Mucosa of rectum (tissue), 2 donors: ENCODE results near the gene CR1L.

Source experiments
- H3K27ac ChIP-seq, 2 donors: one replicate each; pipeline ENCODE4 v1.7.0; 2013; ENCODE audit warnings: inconsistent platforms in 2 of 2, low read depth in 2 of 2, low read length in 2 of 2
- H3K27me3 ChIP-seq, 2 donors: one replicate each; pipeline ENCODE4 v1.7.0; 2013; ENCODE audit warnings: low read length in 2 of 2; ENCODE audit not compliant: control insufficient read depth in 2 of 2, insufficient read depth in 2 of 2
- H3K36me3 ChIP-seq, 2 donors: one replicate each; pipeline ENCODE4 v1.7.0; 2013; ENCODE audit warnings: low read length in 2 of 2; ENCODE audit not compliant: control insufficient read depth in 2 of 2, insufficient read depth in 2 of 2
- H3K4me1 ChIP-seq, 2 donors: one replicate each; pipeline ENCODE4 v1.7.0; 2013; ENCODE audit warnings: low read length in 2 of 2, mild to moderate bottlenecking in 1 of 2; ENCODE audit not compliant: control insufficient read depth in 2 of 2, insufficient read depth in 2 of 2
- H3K4me3 ChIP-seq, 2 donors: one replicate each; pipeline ENCODE4 v1.7.0; 2013; ENCODE audit warnings: low read length in 2 of 2
- H3K9ac ChIP-seq, 2 donors: one replicate each; pipeline ENCODE4 v1.7.0; 2013; ENCODE audit warnings: low read length in 2 of 2, low read depth in 1 of 2, mild to moderate bottlenecking in 1 of 2
- H3K9me3 ChIP-seq, 2 donors: one replicate each; pipeline ENCODE4 v1.7.0; 2013; ENCODE audit warnings: low read length in 2 of 2; ENCODE audit not compliant: control insufficient read depth in 2 of 2
- donor health status: healthy.
- donor health status: Normal muscosa, but diverticular disease.

The CR1L gene

GRCh38 chr1:207751790-207752455 lies 107.0 kb downstream of the CR1L start, which contains the start of gene CD46:
Gene CD46 (plus strand): TSS chr1:207752054. CDS start chr1:207752213, 159 bp downstream.
- Histone ChIP-seq H3K4me3 (peak within 1 kb of the TSS; percentile 87 to 93), H3K9ac (peak within 1 kb of the TSS; percentile 91 to 96), H3K27ac (peak within 1 kb of the TSS; percentile 93 to 98), H3K27me3 (no peaks in the 10 kb centered on the region), H3K4me1 (peaks cover 31 to 34% of the 10 kb centered on the region in 2 donors), H3K9me3 (no peaks in the 10 kb centered on the region), H3K36me3 (peaks cover 0 to under 1% of the 10 kb centered on the region in 2 donors)

DNA sequence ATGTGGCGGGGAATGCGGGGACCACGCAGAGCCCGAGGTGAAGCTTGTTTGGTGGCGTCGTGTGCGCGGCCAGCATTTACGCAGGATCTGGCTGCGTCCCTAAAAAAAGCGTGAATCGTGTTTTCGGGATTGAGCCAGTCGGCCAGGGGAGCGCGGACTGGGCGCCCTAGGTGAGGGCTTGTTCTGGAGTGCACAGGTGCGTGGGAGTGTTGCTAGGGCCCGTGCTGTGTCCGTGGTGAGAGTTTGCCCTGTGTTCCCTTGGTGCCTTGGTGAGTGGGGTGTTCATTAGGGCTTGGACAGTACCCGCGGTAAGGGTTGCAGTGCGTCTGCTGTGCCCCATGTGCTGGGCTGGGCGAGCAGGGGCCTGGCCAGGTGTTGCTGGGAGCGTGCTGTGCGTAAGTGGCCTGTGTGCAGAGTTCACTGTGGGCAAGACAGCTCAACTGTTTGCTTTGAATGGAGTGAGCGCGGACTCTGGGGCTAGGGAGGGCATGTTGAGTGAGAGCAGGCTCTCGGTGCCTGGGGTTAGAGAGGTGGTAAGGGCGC lies 107.6 kb downstream of the CR1L start:
- Histone ChIP-seq H3K36me3 (peaks cover 0 to 7% of the 10 kb centered on the region in 2 donors), H3K9ac (peak overlapping the region; percentile 91 to 96), H3K27me3 (no peaks in the 10 kb centered on the region), H3K4me3 (peak overlapping the region; percentile 87 to 93), H3K9me3 (no peaks in the 10 kb centered on the region), H3K4me1 (peaks cover 31 to 34% of the 10 kb centered on the region in 2 donors), H3K27ac (peak overlapping the region; percentile 93 to 98)

DNA sequence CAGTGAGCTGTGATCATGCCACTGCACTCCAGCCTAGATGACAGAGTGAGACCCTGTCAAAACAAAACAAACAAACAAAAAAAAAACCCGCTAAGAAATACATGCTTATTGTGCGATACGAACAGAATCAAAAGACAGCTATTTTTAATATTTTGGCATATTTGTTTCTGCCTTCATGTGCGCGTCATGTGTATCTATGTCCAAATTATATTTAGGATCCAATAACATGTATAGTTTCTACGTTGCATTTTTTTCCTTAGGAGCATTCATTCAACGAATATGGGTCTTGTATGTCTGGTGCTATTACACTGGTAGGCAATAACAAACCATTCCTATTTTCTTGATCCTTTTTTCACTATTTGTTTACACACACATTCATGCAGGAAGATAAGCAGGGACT lies 108.7 kb downstream of the CR1L start:
- H3K9me3 ChIP-seq, result no peaks in the 10 kb centered on the region
- no peak overlapping the region for H3K27ac ChIP-seq
- H3K4me1 ChIP-seq, result peaks cover 28 to 31% of the 10 kb centered on the region in 2 donors
- peak overlapping the region; percentile 34 to 91 for H3K9ac ChIP-seq
- H3K4me3 ChIP-seq, result peak overlapping the region; percentile 27 to 93
- peaks cover 9 to 16% of the 10 kb centered on the region in 2 donors for H3K36me3 ChIP-seq
- no peaks in the 10 kb centered on the region for H3K27me3 ChIP-seq

DNA sequence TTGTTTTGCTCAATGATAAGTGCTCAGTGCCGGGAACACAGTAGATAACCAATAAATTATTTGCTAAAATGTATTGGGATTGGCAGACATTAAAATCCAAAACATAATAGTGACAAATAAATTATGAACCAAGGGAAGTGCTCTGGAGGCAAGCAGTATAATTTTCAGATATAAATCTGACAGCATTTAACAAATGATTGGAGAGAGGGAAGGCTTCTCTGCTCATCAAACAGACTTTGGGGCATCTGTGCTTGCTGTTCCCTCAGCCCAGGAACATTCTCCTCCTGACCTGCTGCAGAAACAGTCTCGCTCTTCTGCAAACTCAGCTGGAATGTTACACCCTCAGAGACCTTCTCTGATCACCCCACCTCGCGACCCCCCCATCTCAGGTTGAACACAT lies 109.1 kb downstream of the CR1L start:
- peaks cover 24 to 31% of the 10 kb centered on the region in 2 donors for H3K4me1 ChIP-seq
- no peak overlapping the region for H3K27ac ChIP-seq
- H3K9ac ChIP-seq, result peak overlapping the region in 1 of 2 donors; percentile 9

DNA sequence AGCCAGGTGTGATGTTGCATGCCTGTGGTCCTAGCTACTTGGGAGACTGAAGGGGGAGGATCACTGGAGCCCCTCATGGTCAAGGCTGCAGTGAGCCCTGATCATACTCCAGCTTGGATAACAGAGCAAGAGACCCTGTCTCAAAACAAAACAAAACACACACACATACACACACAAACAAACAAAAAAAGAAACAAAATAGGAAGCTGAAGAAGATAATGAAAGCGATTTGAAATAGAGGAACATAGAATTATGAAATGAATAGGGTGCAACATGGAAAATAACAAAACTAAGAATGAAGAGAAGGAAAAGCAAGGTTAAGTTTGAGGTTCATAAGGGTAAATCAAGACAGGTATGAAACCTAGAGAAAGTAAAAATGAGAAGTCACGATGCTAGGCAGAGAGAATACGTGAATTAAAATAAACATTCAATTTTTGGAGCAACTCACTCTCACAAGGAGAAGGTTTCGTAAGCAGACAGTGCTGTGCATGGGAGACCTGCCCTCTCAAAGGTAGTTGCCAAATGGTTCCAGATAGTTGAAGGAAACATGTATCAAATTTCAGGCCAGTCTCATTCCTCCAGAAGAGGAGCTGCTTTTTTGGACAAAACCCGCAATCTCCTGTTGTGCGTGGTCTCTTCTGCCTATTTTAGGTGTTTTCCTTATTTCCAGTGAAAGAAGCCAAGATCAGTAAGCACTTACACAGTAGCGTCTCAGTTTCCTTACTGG lies 110.2 kb downstream of the CR1L start:
- no peaks in the 10 kb centered on the region for H3K27me3 ChIP-seq
- no peak overlapping the region for H3K4me3 ChIP-seq
- no peaks in the 10 kb centered on the region for H3K9me3 ChIP-seq
- H3K27ac ChIP-seq, result peak overlapping the region in 1 of 2 donors; percentile 21
- peaks cover 18 to 32% of the 10 kb centered on the region in 2 donors for H3K36me3 ChIP-seq
- peaks cover 21 to 30% of the 10 kb centered on the region in 2 donors for H3K4me1 ChIP-seq
- no peak overlapping the region for H3K9ac ChIP-seq

More for the DNA sequence above, 109.1 kb downstream of the CR1L start:
- H3K4me3 ChIP-seq, result peak overlapping the region; percentile 27 to 93
- peaks cover 10 to 20% of the 10 kb centered on the region in 2 donors for H3K36me3 ChIP-seq
- H3K9me3 ChIP-seq, result no peaks in the 10 kb centered on the region
- no peaks in the 10 kb centered on the region for H3K27me3 ChIP-seq

DNA sequence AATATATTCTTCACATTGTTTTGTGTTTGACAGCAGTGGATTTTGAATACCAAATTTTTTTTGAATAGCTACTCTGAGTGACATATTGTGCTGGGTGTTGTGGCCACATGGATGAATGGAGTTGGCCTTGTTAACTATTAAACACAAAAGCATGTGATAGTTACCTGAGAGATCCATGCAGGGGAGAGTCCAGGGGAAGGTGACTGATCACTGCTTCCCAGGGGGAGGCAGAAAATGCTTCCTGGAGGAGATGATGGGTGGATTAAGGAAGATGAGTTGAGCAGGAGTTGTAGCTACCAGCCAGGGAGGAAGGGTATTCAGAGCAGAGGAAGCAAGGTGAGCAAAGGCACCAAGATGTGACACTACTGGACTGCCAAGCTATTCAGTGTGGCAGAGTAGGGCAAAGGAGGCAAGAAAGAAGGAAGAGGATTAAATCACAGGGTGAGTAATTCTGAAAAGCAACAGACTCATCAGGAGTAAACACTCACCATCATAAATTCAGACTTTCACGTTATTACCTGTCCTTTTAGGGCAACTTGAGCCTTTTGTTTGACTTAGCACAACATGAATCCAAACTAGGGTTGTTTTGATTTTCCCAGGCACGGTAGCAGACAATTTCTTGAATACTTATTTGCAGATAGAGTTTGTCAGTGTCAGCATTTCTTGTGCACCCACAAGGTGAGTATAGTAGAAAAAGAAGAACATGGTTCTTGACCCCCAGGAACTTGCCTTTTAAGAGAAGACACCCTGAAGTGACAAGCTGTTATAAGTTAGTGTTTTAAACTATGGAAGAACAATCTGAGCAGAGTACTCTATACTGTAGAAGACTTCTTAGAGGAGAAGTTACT lies 111.1 kb downstream of the CR1L start:
- Histone ChIP-seq H3K4me3 (no peak overlapping the region), H3K27me3 (no peaks in the 10 kb centered on the region), H3K4me1 (peaks cover 15 to 27% of the 10 kb centered on the region in 2 donors), H3K9ac (no peak overlapping the region), H3K27ac (peak overlapping the region in 1 of 2 donors; percentile 21), H3K9me3 (no peaks in the 10 kb centered on the region), H3K36me3 (peaks cover 24 to 39% of the 10 kb centered on the region in 2 donors)

- Histone ChIP-seq H3K4me1 (no peaks in the 10 kb centered on the region), H3K27me3 (no peaks in the 10 kb centered on the region), H3K27ac (no peak overlapping the region), H3K36me3 (peaks cover 67 to 79% of the 10 kb centered on the region in 2 donors), H3K9ac (no peak overlapping the region), H3K9me3 (no peaks in the 10 kb centered on the region), H3K4me3 (no peak overlapping the region)
Observed at GRCh38 chr1:207762622-207763021, 117.7 kb downstream of the CR1L start.

DNA sequence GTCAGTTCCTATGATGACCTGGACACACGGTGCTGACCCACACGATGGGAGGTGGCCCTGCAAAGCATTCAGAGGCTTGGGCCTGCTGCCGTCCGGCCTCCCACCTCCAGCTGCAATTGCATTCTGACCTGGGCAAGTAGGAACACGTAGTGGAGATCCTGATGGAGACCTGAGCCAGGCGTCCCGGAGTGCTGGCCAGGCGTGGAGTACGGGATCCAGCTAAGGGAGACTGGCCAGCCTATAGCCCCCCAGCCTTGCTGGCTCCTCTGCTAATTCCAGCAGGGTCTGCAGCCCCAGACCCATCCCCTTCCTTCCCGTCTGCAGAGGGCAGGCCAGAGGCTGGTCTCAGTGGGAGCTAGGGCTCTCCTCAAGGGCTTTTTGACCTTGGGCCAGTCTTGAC lies 118.2 kb downstream of the CR1L start:
- Histone ChIP-seq H3K27me3 (no peaks in the 10 kb centered on the region), H3K36me3 (peaks cover 64 to 75% of the 10 kb centered on the region in 2 donors), H3K27ac (no peak overlapping the region), H3K9ac (no peak overlapping the region), H3K9me3 (no peaks in the 10 kb centered on the region), H3K4me3 (no peak overlapping the region), H3K4me1 (no peaks in the 10 kb centered on the region)

DNA sequence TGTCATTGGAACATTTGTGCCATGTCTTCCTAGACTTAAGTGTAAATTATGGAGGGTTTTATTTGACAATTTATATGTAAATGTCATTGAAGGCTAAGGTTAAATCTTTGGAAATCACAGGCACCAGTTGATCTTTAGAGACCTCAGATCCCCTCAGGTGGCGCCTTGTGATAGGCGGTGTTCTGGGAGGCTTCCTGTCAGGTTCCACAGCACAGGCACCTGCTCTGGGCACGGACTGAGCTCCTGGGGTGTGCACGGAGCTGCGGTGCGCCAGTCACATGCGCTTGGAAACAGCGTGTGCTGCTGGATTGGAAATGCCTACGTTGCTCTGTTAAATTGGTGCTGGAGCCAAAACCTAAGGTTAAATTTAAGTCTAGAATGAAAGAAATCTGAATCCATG lies 119.0 kb downstream of the CR1L start:
- H3K4me3 ChIP-seq, result no peak overlapping the region
- peaks cover 61 to 66% of the 10 kb centered on the region in 2 donors for H3K36me3 ChIP-seq
- H3K9ac ChIP-seq, result no peak overlapping the region
- H3K27me3 ChIP-seq, result no peaks in the 10 kb centered on the region
- no peak overlapping the region for H3K27ac ChIP-seq
- H3K9me3 ChIP-seq, result no peaks in the 10 kb centered on the region
- H3K4me1 ChIP-seq, result no peaks in the 10 kb centered on the region
